ENCODE results near the gene FDX1.
"Not testable (repeated sequence)": the region's sequence is repeated elsewhere in the genome, so short reads cannot be mapped to it uniquely, and the experiment has no call there.

FDX1 gene

DNA sequence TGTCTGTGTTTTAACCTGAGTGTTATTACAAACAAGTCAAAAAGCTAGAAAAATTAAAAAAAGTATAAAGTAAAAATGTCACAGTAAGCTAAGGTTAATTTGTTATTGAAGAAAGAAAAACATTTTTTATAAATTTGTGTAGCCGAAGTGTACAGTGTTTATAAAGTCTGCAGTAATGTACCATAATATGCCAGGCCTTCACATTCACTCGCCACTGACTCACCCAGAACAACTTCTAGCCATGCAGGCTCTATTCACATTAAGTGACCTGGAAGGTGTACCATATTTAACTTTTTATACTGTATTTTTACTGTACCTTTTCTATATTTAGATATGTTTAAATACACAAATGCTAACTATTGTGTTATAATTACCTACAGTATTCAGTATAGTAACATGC lies 14.7 kb upstream of the FDX1 start:
- Histone ChIP-seq H2AFZ (ENCODE audit: low read length, unreplicated experiment) (no peak overlapping the region), H3K27me3 (ENCODE audit: insufficient read depth, low read length) (no peaks in the 10 kb centered on the region), H3K27ac (ENCODE audit: low read depth, low read length) (no peak overlapping the region), H3K4me1 (ENCODE audit: control insufficient read depth, insufficient read depth, low read length, unreplicated experiment) (no peaks in the 10 kb centered on the region), H3K79me2 (ENCODE audit: control insufficient read depth, insufficient read depth, low read length, unreplicated experiment) (no peaks in the 10 kb centered on the region), H3K4me3 (ENCODE audit: low read depth, low read length) (no peak overlapping the region), H3K36me3 (ENCODE audit: insufficient read depth, low read length) (no peaks in the 10 kb centered on the region)

DNA sequence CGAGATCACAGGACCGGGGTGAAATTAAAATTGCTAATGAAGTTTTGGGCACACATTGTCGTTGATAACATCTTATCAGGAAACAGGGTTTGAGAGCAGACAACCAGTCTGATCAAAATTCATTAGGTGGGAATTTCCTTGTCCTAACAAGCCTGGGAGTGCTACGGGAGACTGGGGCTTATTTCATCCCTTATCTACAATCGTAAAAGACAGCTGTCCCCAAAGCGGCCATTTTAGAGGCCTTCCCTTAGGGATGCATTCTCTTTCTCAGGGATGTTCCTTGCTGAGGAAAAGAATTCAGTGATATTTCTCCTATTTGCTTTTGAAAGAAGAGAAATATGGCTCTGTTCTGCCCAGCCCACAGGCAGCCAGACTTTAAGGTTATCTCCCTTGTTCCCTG lies 8.1 kb upstream of the FDX1 start:
- H3K79me2 ChIP-seq (ENCODE audit: control insufficient read depth, insufficient read depth, low read length, unreplicated experiment), result not testable (repeated sequence)

DNA sequence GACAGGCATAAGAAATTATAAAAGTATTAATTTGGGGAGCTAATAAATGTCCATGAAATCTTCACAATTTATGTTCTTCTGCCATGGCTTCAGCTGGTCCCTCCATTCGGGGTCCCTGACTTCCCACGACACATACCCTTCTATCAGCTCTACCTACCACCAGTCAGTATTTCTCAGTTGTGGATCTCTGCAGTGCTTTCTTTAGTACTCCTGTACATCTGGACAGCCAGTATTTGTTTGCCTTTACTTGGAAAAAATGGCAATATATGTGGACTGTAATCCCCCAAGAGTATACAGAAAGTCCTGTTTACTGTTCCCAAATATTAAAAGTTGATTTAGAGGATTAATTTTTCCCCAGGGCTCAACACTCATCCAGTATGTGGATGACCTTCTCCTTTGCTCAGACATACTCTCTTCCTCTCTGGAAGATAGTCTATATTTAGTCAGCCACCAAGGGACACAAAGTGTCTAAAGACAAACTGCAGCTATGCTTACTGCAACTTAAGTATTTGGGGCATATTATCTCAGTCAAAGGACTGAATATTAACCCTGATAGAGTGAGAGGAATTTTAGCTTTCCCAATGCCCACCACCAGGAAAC lies 7.3 kb upstream of the FDX1 start:
- Histone ChIP-seq H3K4me1 (ENCODE audit: control insufficient read depth, insufficient read depth, low read length, unreplicated experiment) (no peaks in the 10 kb centered on the region), H3K27ac (ENCODE audit: low read depth, low read length) (no peak overlapping the region), H2AFZ (ENCODE audit: low read length, unreplicated experiment) (no peak overlapping the region), H3K79me2 (ENCODE audit: control insufficient read depth, insufficient read depth, low read length, unreplicated experiment) (no peaks in the 10 kb centered on the region), H3K27me3 (ENCODE audit: insufficient read depth, low read length) (no peaks in the 10 kb centered on the region), H3K4me3 (ENCODE audit: low read depth, low read length) (no peak overlapping the region), H3K36me3 (ENCODE audit: insufficient read depth, low read length) (no peaks in the 10 kb centered on the region)

More for the DNA sequence above, 8.1 kb upstream of the FDX1 start:
- not testable (repeated sequence) for H3K27ac ChIP-seq (ENCODE audit: low read depth, low read length); H3K4me1 ChIP-seq (ENCODE audit: control insufficient read depth, insufficient read depth, low read length, unreplicated experiment); H2AFZ ChIP-seq (ENCODE audit: low read length, unreplicated experiment); H3K4me3 ChIP-seq (ENCODE audit: low read depth, low read length); H3K27me3 ChIP-seq (ENCODE audit: insufficient read depth, low read length); H3K36me3 ChIP-seq (ENCODE audit: insufficient read depth, low read length)

DNA sequence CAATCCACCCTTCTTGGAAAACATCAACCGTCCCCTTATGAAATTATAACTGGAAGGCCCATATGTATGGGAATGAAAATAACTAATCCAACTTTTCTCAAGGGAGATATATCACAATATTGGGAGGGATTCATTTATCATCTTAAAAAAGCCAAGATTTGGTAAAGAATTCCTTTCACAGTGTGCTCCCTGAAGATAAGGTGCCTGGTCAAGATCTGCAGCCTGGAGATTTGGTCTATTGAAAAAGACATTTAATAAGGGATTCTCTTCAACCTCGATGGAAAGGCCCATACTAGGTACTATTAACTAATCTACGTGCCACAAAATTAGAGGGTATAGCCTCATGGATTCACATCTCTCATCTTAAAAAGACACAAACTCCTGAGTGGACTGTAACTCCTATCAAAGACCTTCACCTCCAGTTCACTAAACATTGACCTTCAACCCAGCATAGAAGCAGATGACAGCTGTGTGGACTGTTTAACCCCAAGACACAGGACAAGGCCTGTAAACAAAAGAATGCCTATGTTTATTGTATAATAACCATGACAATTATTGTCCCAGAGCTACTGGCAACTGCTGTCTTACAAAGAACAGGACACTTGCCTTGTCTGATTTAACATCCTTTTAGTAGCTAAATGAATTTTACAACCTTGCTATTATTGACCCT lies 4.8 kb upstream of the FDX1 start:
- no peaks in the 10 kb centered on the region for H3K27me3 ChIP-seq (ENCODE audit: insufficient read depth, low read length)
- H3K27ac ChIP-seq (ENCODE audit: low read depth, low read length), result no peak overlapping the region
- H3K4me1 ChIP-seq (ENCODE audit: control insufficient read depth, insufficient read depth, low read length, unreplicated experiment), result no peaks in the 10 kb centered on the region
- no peak overlapping the region for H3K4me3 ChIP-seq (ENCODE audit: low read depth, low read length)
- H3K79me2 ChIP-seq (ENCODE audit: control insufficient read depth, insufficient read depth, low read length, unreplicated experiment), result no peaks in the 10 kb centered on the region
- H3K36me3 ChIP-seq (ENCODE audit: insufficient read depth, low read length), result no peaks in the 10 kb centered on the region
- H2AFZ ChIP-seq (ENCODE audit: low read length, unreplicated experiment), result no peak overlapping the region

DNA sequence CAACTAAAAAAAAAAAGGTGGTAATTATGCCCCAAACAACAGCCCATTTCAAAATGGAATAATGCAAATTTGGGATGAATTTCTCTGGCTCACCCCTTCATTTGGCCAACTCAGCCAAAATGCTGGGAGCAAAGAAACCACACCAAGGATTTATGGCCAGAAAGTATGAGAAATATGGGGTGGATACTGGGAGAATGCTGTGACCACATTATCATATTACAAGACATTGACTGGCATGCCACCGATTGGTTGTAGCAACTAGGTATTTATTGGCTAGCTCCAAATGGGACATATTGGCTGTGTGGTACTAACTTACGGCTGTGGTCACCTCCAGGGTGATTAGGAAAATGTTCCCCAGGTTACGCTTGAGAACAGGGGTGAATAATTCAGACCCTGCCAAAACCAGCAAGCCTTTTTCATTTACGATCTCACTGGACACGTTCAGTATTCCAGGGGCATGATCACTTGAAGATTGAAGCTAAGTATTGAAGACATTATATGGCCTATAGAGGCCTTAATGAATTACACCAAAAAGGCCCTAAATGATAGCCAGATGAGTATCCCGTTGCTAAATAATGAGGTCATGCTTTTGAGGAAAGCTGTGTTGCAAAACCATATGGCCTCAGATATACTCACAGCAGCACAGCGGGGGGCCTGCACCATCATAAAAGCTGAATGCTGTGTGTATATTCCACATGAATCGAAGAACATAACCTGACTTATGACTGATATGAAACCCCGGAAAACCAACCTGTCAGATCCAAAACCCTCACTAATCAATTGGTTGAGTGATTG lies 3.8 kb upstream of the FDX1 start:
- H2AFZ ChIP-seq (ENCODE audit: low read length, unreplicated experiment), result no peak overlapping the region
- no peaks in the 10 kb centered on the region for H3K27me3 ChIP-seq (ENCODE audit: insufficient read depth, low read length)
- no peak overlapping the region for H3K27ac ChIP-seq (ENCODE audit: low read depth, low read length)
- no peaks in the 10 kb centered on the region for H3K36me3 ChIP-seq (ENCODE audit: insufficient read depth, low read length)
- no peak overlapping the region for H3K4me3 ChIP-seq (ENCODE audit: low read depth, low read length)
- peaks cover 7% of the 10 kb centered on the region for H3K79me2 ChIP-seq (ENCODE audit: control insufficient read depth, insufficient read depth, low read length, unreplicated experiment)
- no peaks in the 10 kb centered on the region for H3K4me1 ChIP-seq (ENCODE audit: control insufficient read depth, insufficient read depth, low read length, unreplicated experiment)

DNA sequence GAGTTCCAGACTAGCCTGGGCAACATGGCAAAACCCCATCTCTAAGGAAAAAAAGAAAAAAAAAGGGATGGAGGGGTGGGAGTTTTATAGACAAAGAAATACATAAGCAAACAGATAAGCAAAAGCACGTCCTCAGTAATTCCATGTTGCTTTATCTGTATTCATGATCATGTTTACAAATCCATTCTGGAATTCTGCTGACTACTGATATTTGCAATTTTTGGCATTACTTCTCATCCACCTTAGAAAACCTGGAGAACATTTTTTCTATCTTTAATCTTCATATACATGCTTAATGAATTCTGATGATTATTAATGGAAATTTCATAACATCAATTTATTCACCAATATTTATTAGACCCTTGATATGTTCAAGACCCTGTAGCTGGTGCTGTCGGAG lies 1.7 kb upstream of the FDX1 start:
- H3K79me2 ChIP-seq (ENCODE audit: control insufficient read depth, insufficient read depth, low read length, unreplicated experiment), result peaks cover 28% of the 10 kb centered on the region
- no peaks in the 10 kb centered on the region for H3K27me3 ChIP-seq (ENCODE audit: insufficient read depth, low read length)
- H3K4me1 ChIP-seq (ENCODE audit: control insufficient read depth, insufficient read depth, low read length, unreplicated experiment), result peaks cover 14% of the 10 kb centered on the region
- no peak overlapping the region for H2AFZ ChIP-seq (ENCODE audit: low read length, unreplicated experiment)
- H3K27ac ChIP-seq (ENCODE audit: low read depth, low read length), result no peak overlapping the region
- H3K4me3 ChIP-seq (ENCODE audit: low read depth, low read length), result no peak overlapping the region
- no peaks in the 10 kb centered on the region for H3K36me3 ChIP-seq (ENCODE audit: insufficient read depth, low read length)

DNA sequence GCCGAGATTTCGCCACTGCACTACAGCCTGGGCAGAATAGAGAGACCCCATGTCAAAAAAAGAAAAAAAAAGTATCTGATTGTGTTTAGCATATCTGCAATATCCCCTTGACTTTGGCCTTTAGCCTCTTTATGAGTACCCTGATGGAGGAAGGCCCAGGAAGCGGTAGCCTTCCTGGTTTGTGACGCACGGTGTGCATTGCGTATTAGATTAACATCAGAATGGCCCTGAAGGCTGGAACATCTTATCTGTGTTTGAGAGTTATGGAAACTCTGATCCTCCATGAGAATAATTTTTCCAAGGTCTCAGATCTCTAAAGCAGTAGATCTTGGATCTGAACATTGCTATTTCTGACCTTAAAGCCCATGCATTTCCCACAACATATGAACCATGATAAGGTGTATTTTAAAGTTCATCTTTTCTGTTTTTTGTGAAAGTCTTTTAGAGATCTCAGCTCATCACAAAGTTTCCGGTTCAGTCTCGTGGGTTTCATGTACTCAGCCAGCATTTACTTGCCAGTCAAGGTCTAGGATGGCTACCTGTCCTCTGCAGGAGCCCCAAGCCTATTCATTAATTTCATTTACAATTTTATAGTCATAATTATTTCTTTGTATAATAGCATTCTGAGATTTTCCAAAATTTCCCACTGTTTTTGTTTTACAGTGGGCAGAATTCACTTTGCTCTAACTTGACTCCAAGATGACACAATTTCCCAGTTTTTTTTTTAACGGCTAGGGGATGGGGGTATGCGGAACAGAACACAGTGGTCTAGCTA lies 605 bp upstream of the FDX1 start:
- Histone ChIP-seq H3K36me3 (ENCODE audit: insufficient read depth, low read length) (no peaks in the 10 kb centered on the region), H3K4me3 (ENCODE audit: low read depth, low read length) (peak overlapping the region; percentile 80), H3K27me3 (ENCODE audit: insufficient read depth, low read length) (no peaks in the 10 kb centered on the region), H3K27ac (ENCODE audit: low read depth, low read length) (peak overlapping the region; percentile 32; the same call in 1 of the 2 replicates), H2AFZ (ENCODE audit: low read length, unreplicated experiment) (peak overlapping the region; percentile 88), H3K79me2 (ENCODE audit: control insufficient read depth, insufficient read depth, low read length, unreplicated experiment) (peaks cover 39% of the 10 kb centered on the region), H3K4me1 (ENCODE audit: control insufficient read depth, insufficient read depth, low read length, unreplicated experiment) (peaks cover 24% of the 10 kb centered on the region)

DNA sequence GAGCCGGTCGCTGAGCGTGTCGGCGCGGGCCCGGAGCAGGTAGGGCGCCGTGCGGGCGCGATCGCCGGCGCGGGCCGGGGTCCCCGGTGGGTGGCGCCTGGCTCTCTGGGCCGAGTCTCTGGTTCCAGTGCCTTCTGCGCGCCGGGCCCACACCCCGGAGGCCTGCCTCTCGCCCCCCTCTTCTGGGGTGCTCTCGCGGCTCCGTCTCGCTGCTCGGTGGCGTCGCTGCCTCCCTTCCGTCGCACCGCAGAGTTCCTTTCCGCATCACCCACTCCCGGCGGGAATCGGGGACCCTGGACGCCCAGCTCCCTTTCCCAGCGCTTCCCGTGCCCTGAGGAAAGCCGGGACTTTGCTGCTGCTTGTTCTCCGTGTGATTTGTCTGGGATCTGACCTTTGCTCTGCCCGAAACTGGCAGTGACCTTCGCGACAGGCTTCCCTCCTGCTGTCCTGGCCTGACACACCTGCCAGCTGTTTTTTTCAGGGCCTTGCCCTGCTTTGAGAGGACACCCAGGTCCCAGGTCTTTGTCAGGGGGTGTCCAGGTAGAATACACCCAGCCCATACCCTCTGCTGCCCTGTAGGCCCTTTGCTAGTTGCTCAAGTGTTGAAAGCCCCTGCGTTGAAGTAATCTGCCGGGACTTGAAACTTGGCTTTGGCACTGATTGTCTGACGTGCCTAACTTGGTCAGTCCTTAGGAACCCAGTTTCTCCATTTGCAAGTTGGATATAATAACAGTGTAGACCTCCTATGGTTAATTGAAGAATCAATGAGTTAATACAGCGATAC lies 711 bp downstream of the FDX1 start:
- Histone ChIP-seq H3K4me1 (ENCODE audit: control insufficient read depth, insufficient read depth, low read length, unreplicated experiment) (peaks cover 24% of the 10 kb centered on the region), H3K27me3 (ENCODE audit: insufficient read depth, low read length) (no peaks in the 10 kb centered on the region), H3K4me3 (ENCODE audit: low read depth, low read length) (peak overlapping the region; percentile 80), H3K79me2 (ENCODE audit: control insufficient read depth, insufficient read depth, low read length, unreplicated experiment) (peaks cover 50% of the 10 kb centered on the region), H3K27ac (ENCODE audit: low read depth, low read length) (peak overlapping the region; percentile 32; the same call in 1 of the 2 replicates), H3K36me3 (ENCODE audit: insufficient read depth, low read length) (no peaks in the 10 kb centered on the region), H2AFZ (ENCODE audit: low read length, unreplicated experiment) (no peak overlapping the region)

DNA sequence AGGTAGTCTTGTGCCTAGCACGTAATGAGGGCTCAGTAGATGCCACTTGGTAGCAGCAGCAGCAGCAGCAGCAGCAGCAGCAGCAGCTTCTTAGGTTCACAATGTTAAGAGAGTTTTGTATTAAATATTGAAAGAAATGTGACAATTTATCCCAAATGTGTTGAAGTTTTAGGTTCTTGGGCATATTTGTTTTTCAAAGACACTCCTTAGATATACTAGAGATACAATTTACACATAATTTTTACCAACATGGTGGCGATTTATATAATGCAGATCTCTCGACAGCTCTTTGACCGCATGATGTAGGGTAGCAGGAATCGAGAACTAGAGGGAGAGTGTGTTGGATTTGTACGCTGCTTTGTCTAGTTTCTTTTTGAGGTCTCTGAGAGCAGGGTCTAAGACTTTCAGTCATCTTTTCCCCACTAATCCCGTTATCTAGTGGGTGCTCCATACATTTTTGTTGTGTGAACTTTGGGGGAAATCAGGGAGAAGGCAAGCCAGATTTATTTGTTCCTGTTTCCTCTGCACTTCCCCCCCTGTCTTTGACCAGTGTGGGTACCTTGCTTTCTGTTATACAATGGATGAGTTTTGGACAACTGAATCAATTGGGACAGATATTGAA lies 1.4 kb downstream of the FDX1 start:
- Histone ChIP-seq H3K27ac (ENCODE audit: low read depth, low read length) (peak overlapping the region; percentile 32; the same call in 1 of the 2 replicates), H3K36me3 (ENCODE audit: insufficient read depth, low read length) (no peaks in the 10 kb centered on the region), H3K4me1 (ENCODE audit: control insufficient read depth, insufficient read depth, low read length, unreplicated experiment) (peaks cover 31% of the 10 kb centered on the region), H3K79me2 (ENCODE audit: control insufficient read depth, insufficient read depth, low read length, unreplicated experiment) (peaks cover 54% of the 10 kb centered on the region), H3K27me3 (ENCODE audit: insufficient read depth, low read length) (no peaks in the 10 kb centered on the region), H2AFZ (ENCODE audit: low read length, unreplicated experiment) (no peak overlapping the region), H3K4me3 (ENCODE audit: low read depth, low read length) (peak overlapping the region; percentile 80)

Measured in ACC112 (cell line).